GM19372 (cell line): ENCODE data around the gene TFAM.
"Not testable (repeated sequence)": the region's sequence is repeated elsewhere in the genome, so short reads cannot be mapped to it uniquely, and the experiment has no call there.

ENCODE experiments used
- ATAC-seq: cut with Tn5 transposase; IDR thresholded peaks from one replicate; pipeline ENCODE4 v1.9.1; 2021; ENCODE audit warnings: mild to moderate bottlenecking, low read depth, moderate library complexity; ENCODE audit not compliant: unreplicated experiment

Gene TFAM

DNA sequence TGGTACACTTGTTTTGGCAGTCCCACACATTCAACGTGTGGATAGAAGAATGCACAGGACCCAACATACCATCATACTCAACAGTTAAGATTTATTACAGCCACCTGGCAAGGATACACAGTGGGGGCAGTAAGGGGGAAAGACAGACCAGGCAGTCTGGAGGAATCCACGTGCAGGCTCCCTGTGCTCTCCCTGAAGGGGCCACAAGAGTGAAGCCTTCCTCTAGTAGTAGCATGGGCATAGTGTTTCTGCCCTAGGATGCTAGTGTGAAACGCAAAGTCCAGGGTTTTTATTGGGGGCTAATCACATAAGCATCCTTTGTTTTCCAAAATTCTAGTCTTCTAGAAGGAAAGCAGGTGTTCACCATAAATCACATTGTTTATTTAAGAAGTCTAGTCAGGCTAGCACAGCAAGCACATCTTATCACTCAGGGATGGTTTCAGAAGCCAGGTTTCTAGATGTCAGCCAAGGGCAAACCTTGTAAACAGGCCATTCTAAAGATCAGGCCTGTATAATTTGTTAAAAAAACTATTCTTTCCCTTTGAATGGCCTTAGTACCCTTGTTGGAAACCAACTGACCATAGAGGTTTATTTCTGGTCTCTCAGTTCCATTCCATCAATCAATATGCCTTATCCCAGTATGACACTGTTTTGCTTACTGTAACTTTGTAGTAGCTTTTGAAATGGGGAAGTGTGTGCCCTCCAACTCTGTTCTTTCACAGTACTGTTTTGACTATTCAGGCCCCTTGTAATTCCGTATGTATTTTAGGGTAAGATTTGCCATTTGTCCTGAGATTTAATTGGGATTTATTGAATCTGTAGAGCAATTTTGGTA lies 12.4 kb upstream of the TFAM start:
- ATAC-seq, result peak; percentile 56

DNA sequence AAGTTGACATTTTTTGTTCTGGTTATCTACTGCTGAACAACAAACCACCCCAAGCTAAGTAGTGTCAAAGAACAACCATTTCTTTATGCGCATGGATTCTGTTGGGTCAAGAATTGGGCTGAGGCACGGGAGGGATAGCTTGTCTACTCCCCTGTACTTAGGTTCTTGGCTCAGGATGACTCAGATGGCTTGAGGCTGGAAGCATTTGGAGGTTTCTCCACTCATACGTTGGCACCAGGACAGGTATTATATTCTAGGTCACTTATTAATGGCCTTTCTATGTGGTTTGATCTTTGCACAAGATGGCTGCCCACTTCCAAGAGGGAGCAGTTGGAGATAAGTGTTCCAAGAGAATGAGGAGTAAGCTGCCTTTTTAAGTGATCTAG lies 11.8 kb upstream of the TFAM start:
- no peak for ATAC-seq

DNA sequence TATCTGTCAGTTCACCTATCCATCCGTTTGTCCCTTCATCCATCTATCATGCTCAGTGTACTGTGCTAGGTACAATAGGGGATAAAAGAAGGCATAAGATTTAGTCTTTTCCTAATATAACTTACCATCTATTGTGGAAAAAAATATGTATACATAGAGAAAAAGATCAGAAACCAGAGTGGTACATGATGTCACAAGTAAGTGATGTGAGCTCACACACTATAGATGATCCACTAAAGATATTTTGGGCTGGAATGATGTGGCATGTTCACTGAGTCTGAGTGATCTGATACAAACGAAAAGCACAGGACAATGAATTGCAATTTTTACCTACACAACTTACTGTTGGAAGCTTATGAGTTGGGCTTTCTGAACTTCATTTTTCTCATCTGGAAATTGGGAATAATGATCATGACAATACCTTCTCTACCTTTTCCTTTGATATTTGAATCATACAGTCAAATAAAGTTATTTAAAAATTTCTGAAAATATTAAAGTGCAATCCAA lies 2.7 kb upstream of the TFAM start:
- ATAC-seq, result no peak

GRCh38 chr10:58384095-58384494 lies 1.1 kb upstream of the TFAM start:
- peak; percentile 43 for ATAC-seq

- no peak for ATAC-seq
These were observed 639 bp upstream of the TFAM start for GRCh38 chr10:58384544-58384998.

DNA sequence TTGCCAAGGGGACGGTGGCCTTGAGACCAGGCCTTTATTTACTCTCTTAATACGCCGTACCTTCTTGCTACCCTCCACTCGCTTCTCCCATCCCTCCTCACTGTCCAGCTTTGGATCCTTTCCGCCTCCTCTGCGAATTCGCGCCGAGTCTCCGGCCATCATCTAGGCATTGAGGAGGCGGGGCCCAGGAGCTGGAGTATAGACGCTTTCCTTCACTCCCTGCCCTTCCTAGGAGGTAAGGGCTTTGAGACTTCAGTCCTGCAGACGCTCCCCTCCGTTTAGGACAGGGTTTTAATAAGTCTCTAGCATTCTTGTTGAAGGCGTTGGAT lies 538 bp downstream of the TFAM start:
- peak; percentile 3 for ATAC-seq

GRCh38 chr10:58389024-58389423 lies 3.8 kb downstream of the TFAM start:
- ATAC-seq, result no peak

DNA sequence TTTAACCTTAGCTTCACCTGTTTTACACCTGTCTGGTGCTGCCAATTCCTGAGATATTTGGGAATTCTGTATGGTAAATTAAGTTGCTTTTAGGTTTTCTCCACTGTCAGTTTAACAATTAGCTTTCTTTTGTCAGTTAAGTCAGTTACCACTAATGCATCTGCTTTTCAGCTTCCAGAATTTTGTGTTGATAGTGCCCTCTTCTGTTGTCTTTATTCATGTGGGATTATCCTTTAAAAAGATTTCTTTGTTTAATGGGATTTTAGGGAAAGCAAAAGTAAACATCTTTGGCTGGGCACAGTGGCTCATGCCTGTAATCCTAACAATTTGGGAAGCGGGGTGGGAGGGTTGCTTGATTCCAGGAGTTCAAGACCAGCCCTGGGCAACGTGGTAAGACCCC lies 8.1 kb downstream of the TFAM start:
- no peak for ATAC-seq

DNA sequence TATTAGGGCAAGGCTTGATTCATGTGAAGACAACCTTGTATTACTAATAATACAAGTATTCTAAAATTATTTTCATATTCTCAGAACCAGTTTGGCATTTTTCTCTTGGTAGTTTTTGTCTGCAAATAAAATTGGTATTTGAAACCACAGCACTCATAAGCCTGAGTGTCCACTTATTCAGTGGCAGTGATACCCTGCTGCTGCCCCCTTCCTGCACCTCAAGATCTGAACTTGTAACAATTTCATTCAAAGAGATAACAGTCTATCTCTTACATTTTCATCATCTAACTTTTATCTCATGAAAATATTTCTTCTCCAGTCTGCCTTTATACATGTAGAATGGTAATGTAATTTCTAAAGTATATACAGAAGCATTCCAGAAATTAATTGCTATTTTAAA lies 9.3 kb downstream of the TFAM start:
- no peak for ATAC-seq

DNA sequence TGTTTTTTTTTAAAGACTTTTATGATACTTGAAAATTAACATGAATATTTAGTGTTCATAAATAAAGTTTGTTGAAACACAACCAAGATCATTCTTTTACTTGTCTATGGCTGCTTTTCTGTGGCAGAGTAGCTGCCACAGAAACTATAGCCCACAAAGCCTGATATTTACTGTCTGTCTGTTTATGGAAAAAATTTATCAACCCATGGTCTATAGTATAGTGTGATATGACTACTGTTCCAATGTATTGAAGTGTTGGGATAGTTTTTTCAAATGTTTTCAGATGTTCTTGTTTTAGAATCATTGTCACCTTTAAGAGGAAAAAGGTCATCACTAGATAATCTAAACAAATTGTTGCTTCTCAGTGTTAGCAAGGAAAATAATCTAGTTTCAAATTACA lies 10.8 kb downstream of the TFAM start:
- ATAC-seq, result no peak

DNA sequence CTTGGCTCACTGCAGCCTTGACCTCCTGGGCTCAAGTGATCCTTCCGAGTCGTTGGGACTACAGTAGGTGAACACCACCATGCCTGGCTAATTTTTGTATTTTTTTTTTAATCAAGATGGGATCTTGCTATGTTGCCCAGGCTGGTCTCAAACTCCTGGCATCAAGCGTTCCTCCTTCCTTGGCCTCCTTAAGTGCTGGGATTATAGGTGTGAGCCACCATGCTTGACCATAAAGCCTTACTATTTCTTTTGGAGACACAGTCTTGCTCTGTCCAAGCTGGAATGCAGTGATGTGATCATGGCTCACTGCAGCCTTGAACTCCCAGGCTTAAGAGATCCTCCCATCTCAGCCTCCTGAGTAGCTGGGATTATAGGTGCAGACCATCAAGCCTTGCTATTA lies 12.6 kb downstream of the TFAM start:
- ATAC-seq, result no peak

GRCh38 chr10:58399410-58399809 lies 14.2 kb downstream of the TFAM start:
- no peak for ATAC-seq

DNA sequence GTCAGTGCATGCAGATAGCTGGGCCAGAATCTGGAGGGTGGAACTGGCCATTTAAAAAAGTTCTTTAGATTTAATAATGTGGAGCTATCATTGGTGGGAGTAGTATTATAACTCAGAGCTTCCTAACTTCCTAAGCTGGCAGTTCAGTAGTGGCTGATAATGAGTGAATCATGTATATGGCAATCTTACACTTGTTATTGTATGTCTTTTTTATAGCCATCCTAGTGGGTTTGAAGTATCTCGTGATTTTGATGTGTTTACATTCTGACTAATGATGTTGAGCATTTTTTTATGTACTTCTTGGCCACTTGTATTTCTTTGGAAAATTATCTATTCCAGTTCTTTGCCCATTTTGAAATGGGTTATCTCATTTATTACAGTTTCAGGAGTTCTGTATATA lies 15.4 kb downstream of the TFAM start:
- no peak for ATAC-seq

- no peak for ATAC-seq
These were observed 18.8 kb downstream of the TFAM start for GRCh38 chr10:58404001-58404400.

DNA sequence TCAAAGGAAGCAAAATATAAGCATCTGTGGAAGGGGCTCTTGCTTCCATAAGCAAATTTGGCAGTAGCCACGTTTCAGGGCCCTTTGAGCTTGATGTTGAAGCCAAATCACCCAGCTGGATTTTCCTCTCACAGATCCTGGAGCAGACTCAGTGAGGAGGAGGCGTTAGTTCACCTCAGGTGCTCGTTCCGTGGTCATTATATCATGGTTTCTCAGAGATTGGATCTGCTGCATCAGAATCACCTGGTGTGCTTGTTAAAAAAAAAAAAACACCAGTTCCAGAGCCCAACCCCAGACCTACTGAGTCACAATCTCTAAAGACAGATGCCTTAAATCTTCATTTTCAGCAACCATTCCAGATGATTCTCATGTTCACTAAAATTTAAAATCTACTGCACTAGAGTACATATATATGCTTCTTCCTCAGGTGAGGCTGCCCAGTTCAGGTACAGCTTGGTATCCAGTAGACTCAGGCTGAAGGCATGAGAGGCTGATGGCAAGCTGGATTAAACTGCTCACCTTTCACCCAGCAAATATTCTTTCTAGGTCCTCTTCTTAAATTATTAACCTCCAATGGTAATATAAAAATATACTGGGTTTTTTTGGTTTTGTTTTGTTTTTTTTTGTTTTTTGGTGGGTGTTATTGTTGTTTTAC lies 24.9 kb downstream of the TFAM start:
- ATAC-seq, result no peak

DNA sequence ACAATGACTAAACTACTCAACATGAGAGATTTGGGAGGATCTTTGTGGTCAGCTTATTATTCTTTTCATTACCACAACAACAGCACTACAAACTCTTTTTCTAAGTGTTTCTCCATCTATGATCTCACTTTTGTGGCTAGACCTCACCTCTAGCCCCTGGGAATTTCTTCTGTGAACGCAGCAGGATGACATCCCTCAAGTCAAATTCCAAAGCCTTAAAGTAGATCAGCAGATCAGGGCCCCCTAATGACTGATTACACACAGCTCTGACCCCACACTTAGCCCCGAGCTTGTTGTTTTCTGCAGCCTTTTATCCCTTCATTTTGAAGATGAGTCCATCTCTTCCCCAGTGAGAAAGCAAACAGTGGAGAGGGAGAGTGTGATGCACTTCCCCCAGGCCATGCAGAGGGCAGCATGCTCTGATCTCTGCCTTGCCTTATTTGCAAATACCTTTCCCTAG lies 27.3 kb downstream of the TFAM start:
- no peak for ATAC-seq

DNA sequence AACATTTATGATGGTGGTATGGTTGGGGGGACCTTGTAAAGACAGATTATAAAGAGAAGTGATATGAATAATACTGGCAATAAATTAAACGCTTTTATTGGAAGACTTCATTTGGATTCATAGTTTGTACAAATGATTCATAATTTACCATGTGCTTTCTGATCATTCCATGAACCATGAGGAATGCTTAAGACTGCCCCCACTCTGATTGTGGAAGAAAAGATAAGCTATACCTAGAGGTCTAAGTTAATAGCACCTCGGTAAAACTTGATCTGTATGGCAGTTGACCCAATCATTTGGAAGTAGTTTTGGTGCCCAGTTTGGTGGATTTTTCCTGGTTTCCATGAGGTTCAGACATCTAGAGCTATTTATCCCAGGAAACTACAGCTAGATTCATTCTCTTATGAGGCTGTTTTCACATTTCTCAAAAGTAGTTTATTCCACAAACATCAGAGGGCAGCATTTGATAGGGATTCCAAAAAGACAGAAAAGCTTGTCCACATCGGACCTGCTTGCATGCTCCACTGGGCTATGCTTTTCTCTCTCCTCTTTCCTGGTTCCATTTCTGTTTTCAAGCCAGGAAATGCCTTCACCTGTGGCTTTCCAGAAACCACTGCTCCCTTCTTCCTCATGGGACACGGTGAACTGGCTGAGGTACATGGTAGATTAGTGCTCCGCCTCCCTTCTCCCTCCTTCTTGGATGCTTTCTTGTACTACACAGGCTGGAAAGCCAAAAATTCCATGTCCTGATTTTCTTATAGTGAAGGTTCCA lies 29.2 kb downstream of the TFAM start:
- ATAC-seq, result no peak

DNA sequence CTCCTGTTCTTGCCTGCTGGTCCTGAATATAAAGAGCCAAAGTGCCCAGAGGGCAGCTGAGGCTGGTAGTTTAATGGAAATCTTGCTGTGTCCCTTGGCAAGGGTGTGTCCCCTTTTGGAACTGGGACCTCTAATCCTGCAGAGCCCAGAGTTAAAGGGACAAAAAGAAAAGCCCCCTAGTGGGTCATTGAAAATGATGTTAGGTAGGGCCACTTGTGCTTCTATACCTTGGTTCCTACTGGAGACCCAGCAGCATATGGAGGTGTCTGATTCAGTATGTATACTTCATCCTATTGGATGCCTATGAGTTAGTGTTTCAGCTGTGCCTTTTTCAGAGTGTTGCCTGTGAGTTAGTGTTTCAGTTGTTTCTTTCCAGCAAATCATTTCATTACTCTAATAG lies 30.5 kb downstream of the TFAM start:
- ATAC-seq, result no peak

- not testable (repeated sequence) for ATAC-seq
These were observed 32.7 kb downstream of the TFAM start for GRCh38 chr10:58417902-58418301.

DNA sequence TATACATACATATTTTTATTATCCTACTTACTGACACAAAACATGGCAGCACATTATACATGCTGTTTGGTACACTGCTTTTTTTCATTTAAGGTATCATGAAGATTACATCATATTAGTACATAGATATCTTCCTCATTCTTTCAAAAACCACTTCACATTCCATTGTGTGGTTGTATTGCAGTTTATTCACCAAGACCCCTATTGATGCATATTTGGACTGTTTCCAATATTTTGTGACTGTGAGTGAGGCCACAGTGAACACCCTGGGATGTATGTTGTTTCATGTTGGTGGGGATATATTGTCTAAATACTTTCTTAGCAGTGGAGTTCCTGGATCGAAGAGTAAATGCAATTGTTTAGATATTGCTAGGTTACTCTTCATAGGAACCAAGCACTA lies 39.0 kb downstream of the TFAM start:
- no peak for ATAC-seq

GRCh38 chr10:58428436-58428835 lies 43.2 kb downstream of the TFAM start:
- ATAC-seq, result not testable (repeated sequence)
